Fibroblast of villous mesenchyme (primary cell): Measurements from ENCODE around the gene SARS2. TPM values are rescaled to one million over a fixed set of nuclear protein-coding genes. Genes with fewer than 3 reads are reported as not detected.
"Not testable (repeated sequence)": the region's sequence is repeated elsewhere in the genome, so short reads cannot be mapped to it uniquely, and the experiment has no call there.

Source experiments
- DNase-seq: peaks from one replicate; pipeline ENCODE4 v3.0.0-alpha.2; 2010; ENCODE audit warnings: low read depth
- H3K4me3 ChIP-seq: 2 replicates; pipeline ENCODE4 v1.5.1; 2011; ENCODE audit warnings: low read depth, mild to moderate bottlenecking, low read length
- total RNA-seq: library from RNA; depleted of rRNA; stranded (reverse); fragments of >200 nt; gene quantifications from 2 replicates; pipeline ENCODE4 v1.2.3, GENCODE V29; 2012
- TF ChIP-seq, protein P1 (sequence below): IDR thresholded peaks from 2 replicates; pipeline ENCODE4 v1.5.1; 2012; ENCODE audit warnings: low read depth, mild to moderate bottlenecking, low read length; ENCODE audit not compliant: insufficient read depth

Gene SARS2
- total RNA-seq, 1 donor: 19.0 TPM

DNA sequence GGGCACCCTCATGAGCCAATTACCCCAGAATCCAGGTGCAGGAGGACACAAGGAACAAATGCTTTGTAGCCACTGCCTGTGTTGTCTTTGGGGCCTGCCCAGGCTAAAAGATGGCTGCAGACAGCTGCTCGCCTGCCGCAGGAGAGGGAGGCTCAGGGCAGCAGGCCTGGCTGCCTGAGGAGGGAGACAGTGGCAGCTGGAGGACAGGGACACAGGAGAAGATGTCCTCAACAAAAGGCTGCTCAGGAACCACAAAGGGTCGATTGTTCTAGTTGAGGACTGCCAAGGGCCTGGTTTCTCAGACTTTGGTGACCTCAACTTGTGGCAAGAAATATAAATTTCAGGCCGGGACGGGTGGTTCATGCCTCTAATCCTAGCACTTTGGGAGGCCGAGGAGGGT, 38.8 kb downstream of the SARS2 start:
- TF ChIP-seq, protein P1, sequence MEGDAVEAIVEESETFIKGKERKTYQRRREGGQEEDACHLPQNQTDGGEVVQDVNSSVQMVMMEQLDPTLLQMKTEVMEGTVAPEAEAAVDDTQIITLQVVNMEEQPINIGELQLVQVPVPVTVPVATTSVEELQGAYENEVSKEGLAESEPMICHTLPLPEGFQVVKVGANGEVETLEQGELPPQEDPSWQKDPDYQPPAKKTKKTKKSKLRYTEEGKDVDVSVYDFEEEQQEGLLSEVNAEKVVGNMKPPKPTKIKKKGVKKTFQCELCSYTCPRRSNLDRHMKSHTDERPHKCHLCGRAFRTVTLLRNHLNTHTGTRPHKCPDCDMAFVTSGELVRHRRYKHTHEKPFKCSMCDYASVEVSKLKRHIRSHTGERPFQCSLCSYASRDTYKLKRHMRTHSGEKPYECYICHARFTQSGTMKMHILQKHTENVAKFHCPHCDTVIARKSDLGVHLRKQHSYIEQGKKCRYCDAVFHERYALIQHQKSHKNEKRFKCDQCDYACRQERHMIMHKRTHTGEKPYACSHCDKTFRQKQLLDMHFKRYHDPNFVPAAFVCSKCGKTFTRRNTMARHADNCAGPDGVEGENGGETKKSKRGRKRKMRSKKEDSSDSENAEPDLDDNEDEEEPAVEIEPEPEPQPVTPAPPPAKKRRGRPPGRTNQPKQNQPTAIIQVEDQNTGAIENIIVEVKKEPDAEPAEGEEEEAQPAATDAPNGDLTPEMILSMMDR: no peak
- DNase-seq: no peak
- no peak overlapping the region for H3K4me3 ChIP-seq

DNA sequence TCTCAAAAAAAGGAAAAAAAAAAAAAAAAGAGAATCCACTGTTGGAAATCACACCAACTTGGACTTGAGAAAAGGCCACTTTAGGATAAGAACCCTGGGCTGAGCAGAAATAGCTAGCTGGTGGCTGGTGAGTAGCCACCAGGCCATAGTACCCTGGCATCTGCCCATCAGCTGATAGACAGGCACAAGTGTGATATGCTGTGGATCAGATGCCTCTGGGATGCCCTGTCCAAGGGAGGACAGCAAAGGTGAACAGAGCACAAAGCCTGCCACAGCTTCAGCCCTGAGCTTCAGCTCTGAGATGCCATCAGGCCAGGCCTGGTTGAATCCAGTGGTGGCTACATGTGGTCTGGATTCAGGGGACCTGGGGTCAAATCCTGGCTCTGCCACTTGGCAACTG, 39.9 kb downstream of the SARS2 start:
- TF ChIP-seq, protein P1: no peak
- DNase-seq: no peak
- no peak overlapping the region for H3K4me3 ChIP-seq

DNA sequence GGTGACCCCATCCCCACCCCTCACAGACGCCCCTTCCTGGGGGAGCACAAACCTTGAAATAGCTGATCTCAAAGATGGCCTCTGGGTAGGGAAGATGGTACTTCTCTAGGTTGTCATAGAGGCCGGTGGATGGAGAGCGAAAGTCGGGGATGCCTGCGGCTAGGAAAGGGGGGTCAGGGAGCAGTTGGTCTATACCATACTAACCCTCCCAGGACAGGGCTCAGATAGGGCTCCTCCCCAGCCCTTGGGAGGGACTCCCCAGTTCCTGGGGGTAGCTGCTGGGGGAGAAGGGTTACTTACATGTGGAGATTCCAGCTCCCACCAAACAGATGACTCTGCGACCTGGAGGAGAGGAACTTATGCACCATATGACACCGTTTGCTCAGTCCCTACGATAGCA, 40.8 kb downstream of the SARS2 start:
- DNase-seq: no peak
- TF ChIP-seq, protein P1: no peak
- H3K4me3 ChIP-seq: no peak overlapping the region

DNA sequence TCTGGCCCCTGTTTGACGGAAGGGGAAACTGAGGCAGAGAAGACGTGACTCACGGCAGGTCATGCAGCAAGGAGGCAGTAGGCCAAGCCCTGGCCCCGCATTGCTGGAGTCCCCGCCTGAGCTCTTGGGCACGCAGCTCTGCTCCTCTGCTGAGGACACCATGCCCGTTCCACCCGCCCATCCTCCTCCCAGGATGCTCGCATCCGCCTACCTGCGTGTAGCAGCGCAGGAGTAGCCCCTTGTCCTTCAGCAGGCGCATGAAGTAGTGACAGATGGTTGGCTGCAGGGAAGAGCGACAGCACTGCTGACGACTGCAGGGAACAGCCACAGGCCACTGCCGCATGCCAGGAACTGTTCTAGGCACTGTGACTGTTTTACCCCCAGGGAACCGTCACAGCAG, 41.7 kb downstream of the SARS2 start:
- DNase-seq: no peak
- H3K4me3 ChIP-seq: no peak overlapping the region
- TF ChIP-seq, protein P1: no peak

DNA sequence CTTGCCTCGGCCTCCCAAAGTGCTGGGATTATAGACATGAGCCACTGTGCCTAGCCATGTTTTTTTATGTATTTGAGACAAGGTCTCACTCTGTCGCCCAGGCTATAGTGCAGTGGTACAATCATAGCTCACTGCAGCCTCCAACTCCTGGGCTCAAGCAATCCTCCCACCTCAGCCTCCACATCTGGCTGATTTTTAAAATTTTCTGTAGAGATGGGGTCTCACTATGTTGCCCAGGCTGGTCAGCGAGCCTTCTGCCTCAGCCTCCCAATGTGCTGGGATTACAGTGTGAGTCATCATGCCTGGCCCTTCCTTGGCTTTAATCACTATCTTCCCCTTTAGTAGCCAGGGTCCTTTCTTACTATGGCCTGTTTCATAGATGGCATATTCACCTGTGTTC, 45.9 kb downstream of the SARS2 start:
- H3K4me3 ChIP-seq, DNase-seq: not testable (repeated sequence)

DNA sequence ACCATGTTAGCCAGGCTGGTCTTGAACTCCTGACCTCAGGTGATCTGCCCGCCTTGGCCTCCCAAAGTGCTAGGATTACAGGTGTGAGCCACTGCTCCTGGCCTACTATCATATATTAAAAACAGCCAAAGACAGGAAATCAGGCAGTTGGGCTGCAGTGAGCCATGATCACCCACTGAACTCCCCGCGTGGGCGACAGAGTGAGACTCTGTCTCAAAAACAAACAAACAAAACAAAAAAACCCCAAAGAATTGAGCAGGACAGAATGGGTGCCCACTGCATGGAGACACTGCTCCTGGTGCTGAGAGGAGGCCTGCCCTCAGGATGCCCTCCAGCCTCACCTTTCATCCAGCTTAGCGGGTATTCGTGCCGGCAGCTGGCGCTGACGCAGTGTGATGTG, 47.3 kb downstream of the SARS2 start:
- TF ChIP-seq, protein P1: no peak
- no peak for DNase-seq
- H3K4me3 ChIP-seq: no peak overlapping the region

DNA sequence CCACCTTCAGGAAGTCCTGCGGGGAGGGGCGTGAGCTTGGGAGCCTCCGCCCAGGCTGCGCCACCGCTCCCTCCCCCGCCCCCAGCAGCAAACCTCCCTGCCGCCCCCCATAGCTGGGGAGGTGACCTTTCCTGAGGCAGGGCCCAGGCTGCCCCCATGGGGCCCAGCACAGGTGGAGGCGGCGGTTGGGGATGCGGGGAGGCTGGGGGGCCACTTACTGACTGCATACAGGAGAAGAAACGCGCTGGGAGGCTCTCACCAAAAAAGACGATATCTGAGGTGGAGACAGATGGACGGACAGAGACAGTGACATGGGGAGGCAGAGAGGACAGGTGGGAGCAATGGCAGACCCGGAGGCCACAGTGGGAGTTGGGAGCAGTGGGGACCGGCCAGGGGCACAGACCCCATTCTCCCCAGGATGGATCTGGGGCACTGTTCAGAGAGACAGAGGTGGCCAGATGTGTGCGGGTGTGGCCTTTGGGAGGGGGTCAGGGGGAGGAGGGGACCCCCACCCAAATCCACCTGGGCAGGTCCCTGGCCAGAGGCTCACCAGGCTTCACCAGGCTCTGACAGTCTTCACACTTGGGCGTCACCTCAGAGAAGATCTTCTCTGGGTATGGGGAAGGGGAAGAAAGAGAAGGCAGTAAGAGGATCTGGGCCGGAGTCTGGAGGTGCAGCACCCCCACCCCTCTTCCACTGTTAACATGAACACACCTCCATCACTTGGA, 49.5 kb downstream of the SARS2 start:
- no peak for DNase-seq
- TF ChIP-seq, protein P1: no peak

More for the DNA sequence above, 49.5 kb downstream of the SARS2 start:
- no peak overlapping the region for H3K4me3 ChIP-seq
